CD14-positive monocyte (primary cell): ENCODE measurements around the gene SAFB2. TPM values are rescaled to one million over a fixed set of nuclear protein-coding genes. Genes with fewer than 3 reads are reported as not detected.

ENCODE experiments used
- DNase-seq, 3 donors: peaks; one replicate each; pipeline ENCODE4 v3.0.0-alpha.2; 2011 to 2022
- H2AFZ ChIP-seq: 2 replicates; pipeline ENCODE4 v1.6.0; 2012; ENCODE audit warnings: mild to moderate bottlenecking, low read depth, low read length, inconsistent platforms; ENCODE audit not compliant: insufficient read depth, poor library complexity, severe bottlenecking
- H3K27ac ChIP-seq, 2 donors: 1 replicate in 1 of 2; 2 replicates in 1 of 2; pipeline ENCODE4 v1.5.1; 2012 to 2013; ENCODE audit warnings: low read length in 2 of 2, control low read depth in 1 of 2, inconsistent platforms in 1 of 2, low read depth in 1 of 2, mild to moderate bottlenecking in 1 of 2
- H3K27me3 ChIP-seq, 2 donors: one replicate each; pipeline versions ENCODE4 v1.6.0 to v1.6.1; 2011 to 2013; ENCODE audit warnings: low read length in 2 of 2; ENCODE audit not compliant: control insufficient read depth in 2 of 2, insufficient read depth in 2 of 2
- H3K36me3 ChIP-seq, 2 donors: replicated peaks in 1 of 2; 1 replicate in 1 of 2; 2 replicates in 1 of 2; pipeline versions ENCODE4 v1.5.1 to v1.6.1; 2012 to 2013; ENCODE audit warnings: low read length in 2 of 2, control low read depth in 1 of 2, inconsistent platforms in 1 of 2, mild to moderate bottlenecking in 1 of 2; ENCODE audit not compliant: insufficient read depth in 2 of 2, control insufficient read depth in 1 of 2
- H3K4me1 ChIP-seq, 2 donors: 1 replicate in 1 of 2; 2 replicates in 1 of 2; pipeline versions ENCODE4 v1.5.1 to v1.6.1; 2012 to 2013; ENCODE audit warnings: low read length in 2 of 2, control low read depth in 1 of 2, inconsistent platforms in 1 of 2, mild to moderate bottlenecking in 1 of 2, moderate library complexity in 1 of 2; ENCODE audit not compliant: insufficient read depth in 2 of 2, control insufficient read depth in 1 of 2
- H3K4me2 ChIP-seq: replicated peaks from 2 replicates; pipeline ENCODE3; 2012; ENCODE audit warnings: low read length, moderate library complexity, mild to moderate bottlenecking; ENCODE audit not compliant: poor library complexity, severe bottlenecking; ENCODE audit errors: extremely low read depth
- H3K4me3 ChIP-seq, 3 experiments: fragments of 200-600 bp in 1 of 3; sonication (generic) in 1 of 3; replicated peaks in 1 of 3; 1 replicate in 2 of 3; 2 replicates in 1 of 3; pipeline ENCODE4 v1.5.1; 2011 to 2013; ENCODE audit warnings: low read length in 3 of 3, mild to moderate bottlenecking in 3 of 3, control low read depth in 2 of 3, low read depth in 2 of 3, inconsistent platforms in 1 of 3, moderate library complexity in 1 of 3
- H3K79me2 ChIP-seq: 2 replicates; pipeline ENCODE4 v1.6.0; 2012; ENCODE audit warnings: mild to moderate bottlenecking, control low read depth, inconsistent platforms, low read length, moderate library complexity; ENCODE audit not compliant: insufficient read depth
- H3K9ac ChIP-seq: 2 replicates; pipeline ENCODE4 v1.6.0; 2017; ENCODE audit warnings: low read length, mild to moderate bottlenecking; ENCODE audit not compliant: insufficient read depth, poor library complexity, severe bottlenecking
- H3K9me3 ChIP-seq, 2 donors: replicated peaks in 1 of 2; 1 replicate in 1 of 2; 2 replicates in 1 of 2; pipeline versions ENCODE4 v1.5.1 to v1.6.1; 2012 to 2013; ENCODE audit warnings: low read length in 2 of 2, control low read depth in 1 of 2; ENCODE audit not compliant: control insufficient read depth in 1 of 2, insufficient read depth in 1 of 2
- H4K20me1 ChIP-seq: 2 replicates; pipeline ENCODE4 v1.6.0; 2012; ENCODE audit warnings: mild to moderate bottlenecking, low read length, control low read depth, moderate library complexity; ENCODE audit not compliant: insufficient read depth
- H3K27ac Mint-ChIP-seq, 7 donors: one replicate each; pipeline ENCODE4 v1.8.0; 2020; ENCODE audit warnings: mild to moderate bottlenecking in 7 of 7, mixed read lengths in 7 of 7, moderate library complexity in 6 of 7, inconsistent platforms in 2 of 7
- H3K27me3 Mint-ChIP-seq, 3 donors: one replicate each; pipeline ENCODE4 v1.8.0; 2021 to 2022; ENCODE audit warnings: low read depth in 3 of 3, mild to moderate bottlenecking in 3 of 3, mixed read lengths in 3 of 3, moderate library complexity in 3 of 3, inconsistent platforms in 1 of 3
- H3K36me3 Mint-ChIP-seq, 2 donors: one replicate each; pipeline ENCODE4 v1.8.0; 2020; ENCODE audit warnings: mixed read lengths in 2 of 2, inconsistent platforms in 1 of 2, mild to moderate bottlenecking in 1 of 2
- H3K4me1 Mint-ChIP-seq: one replicate; pipeline ENCODE4 v1.8.0; 2020; ENCODE audit warnings: mild to moderate bottlenecking, mixed read lengths
- H3K4me3 Mint-ChIP-seq, 2 donors: one replicate each; pipeline ENCODE4 v1.8.0; 2020; ENCODE audit warnings: mild to moderate bottlenecking in 2 of 2, mixed read lengths in 2 of 2, moderate library complexity in 1 of 2
- H3K9me3 Mint-ChIP-seq, 7 donors: one replicate each; pipeline ENCODE4 v1.8.0; 2020 to 2022; ENCODE audit warnings: mixed read lengths in 7 of 7, mild to moderate bottlenecking in 6 of 7, moderate library complexity in 6 of 7, inconsistent platforms in 2 of 7
- WGBS: methylation state at CpG from one replicate; pipeline ENCODE4 v1.1.5; 2013; ENCODE audit warnings: missing lambda C conversion rate; ENCODE audit not compliant: insufficient coverage; 5-methylcytosine and 5-hydroxymethylcytosine counted together
- intact Hi-C, 2 donors: fragments of 100-400 bp; cut with micrococcal nuclease; formaldehyde crosslinking; loops; one replicate each; pipeline versions ENCODE4 v1.15.0 to v1.15.1; 2023
- polyA plus RNA-seq, 3 donors: library from polyadenylated mRNA; depleted of rRNA in 1 of 3; unstranded in 2 of 3; stranded (reverse) in 1 of 3; fragments of 300-500 nt in 2 of 3; fragments of >200 nt in 1 of 3; fragmentation: Illumina TruSeq in 2 of 3; gene quantifications; 1 replicate in 2 of 3; 2 replicates in 1 of 3; pipeline ENCODE4 v1.2.3, GENCODE V29; 2012 to 2021
- TF ChIP-seq, protein P1 (sequence below): fragments of 200-600 bp; IDR thresholded peaks from one replicate; pipeline ENCODE4 v1.8.0; 2022; ENCODE audit warnings: antibody characterized with exemption, mild to moderate bottlenecking

The SAFB2 gene
- polyA plus RNA-seq, 3 donors: 7.5 to 53.4 (median 14.7) TPM

DNA sequence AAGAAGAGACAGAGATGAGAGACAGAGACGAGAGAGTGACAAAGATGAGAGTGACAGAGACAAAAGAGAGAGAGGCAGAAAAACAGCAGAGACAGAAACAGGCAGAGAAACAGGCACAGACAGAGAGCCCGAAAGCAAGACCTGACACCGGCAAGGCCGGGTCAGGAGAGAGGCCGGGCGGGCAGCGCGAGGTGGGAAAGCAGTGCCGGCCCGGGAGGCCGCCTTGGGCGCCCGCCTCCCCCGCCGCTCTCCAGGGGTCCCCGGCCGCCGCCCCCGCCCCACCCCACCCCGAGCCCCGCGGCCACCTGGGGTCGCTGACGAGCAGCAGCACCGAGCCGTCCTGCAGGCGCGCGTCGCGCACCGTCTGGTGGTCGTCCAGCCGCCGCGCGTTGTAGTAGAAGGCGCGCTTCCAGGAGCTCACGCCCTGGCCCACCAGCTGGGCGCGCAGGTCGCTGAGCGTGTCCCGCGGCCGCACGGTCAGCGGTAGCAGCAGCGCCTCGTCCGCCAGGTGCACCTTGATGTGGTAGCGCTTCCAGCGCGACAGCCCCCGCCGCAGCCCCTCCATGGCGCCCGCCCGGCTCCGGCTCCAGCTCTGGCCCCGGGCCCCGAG, 55.1 kb downstream of the SAFB2 start, which contains the start of gene TINCR:
Gene TINCR (minus strand): TSS at position 594 of the 610 bp plus-strand sequence.
- TF ChIP-seq, protein P1, sequence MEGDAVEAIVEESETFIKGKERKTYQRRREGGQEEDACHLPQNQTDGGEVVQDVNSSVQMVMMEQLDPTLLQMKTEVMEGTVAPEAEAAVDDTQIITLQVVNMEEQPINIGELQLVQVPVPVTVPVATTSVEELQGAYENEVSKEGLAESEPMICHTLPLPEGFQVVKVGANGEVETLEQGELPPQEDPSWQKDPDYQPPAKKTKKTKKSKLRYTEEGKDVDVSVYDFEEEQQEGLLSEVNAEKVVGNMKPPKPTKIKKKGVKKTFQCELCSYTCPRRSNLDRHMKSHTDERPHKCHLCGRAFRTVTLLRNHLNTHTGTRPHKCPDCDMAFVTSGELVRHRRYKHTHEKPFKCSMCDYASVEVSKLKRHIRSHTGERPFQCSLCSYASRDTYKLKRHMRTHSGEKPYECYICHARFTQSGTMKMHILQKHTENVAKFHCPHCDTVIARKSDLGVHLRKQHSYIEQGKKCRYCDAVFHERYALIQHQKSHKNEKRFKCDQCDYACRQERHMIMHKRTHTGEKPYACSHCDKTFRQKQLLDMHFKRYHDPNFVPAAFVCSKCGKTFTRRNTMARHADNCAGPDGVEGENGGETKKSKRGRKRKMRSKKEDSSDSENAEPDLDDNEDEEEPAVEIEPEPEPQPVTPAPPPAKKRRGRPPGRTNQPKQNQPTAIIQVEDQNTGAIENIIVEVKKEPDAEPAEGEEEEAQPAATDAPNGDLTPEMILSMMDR: no peak
- WGBS: 13% methylated on average over 56 of the region's 63 CpGs
- H3K27ac ChIP-seq: no peak within 1 kb of the TSS
- H3K9ac ChIP-seq: no peak within 1 kb of the TSS
- Mint-ChIP-seq H3K36me3 (no peaks in the 10 kb centered on the region), H3K9me3 (peaks cover 0 to 19% (median 7%) of the 10 kb centered on the region in 7 donors), H3K27me3 (peaks cover 19 to 28% (median 20%) of the 10 kb centered on the region in 3 donors), H3K27ac (no peak within 1 kb of the TSS), H3K4me1 (no peaks in the 10 kb centered on the region), H3K4me3 (peak within 1 kb of the TSS in 1 of 2 donors; percentile 77)
- no peak within 1 kb of the TSS for H3K4me2 ChIP-seq
- intact Hi-C loops: no loop called here
- H3K79me2 ChIP-seq: no peaks in the 10 kb centered on the region
- no peaks in the 10 kb centered on the region for H3K4me1 ChIP-seq
- peaks cover 13 to 26% of the 10 kb centered on the region in 2 donors for H3K27me3 ChIP-seq
- no peak within 1 kb of the TSS for H2AFZ ChIP-seq
- H3K4me3 ChIP-seq: no peak within 1 kb of the TSS
- H3K36me3 ChIP-seq: no peaks in the 10 kb centered on the region
- DNase-seq: no peak
- peaks cover 0 to 7% of the 10 kb centered on the region in 2 donors for H3K9me3 ChIP-seq
- no peaks in the 10 kb centered on the region for H4K20me1 ChIP-seq

DNA sequence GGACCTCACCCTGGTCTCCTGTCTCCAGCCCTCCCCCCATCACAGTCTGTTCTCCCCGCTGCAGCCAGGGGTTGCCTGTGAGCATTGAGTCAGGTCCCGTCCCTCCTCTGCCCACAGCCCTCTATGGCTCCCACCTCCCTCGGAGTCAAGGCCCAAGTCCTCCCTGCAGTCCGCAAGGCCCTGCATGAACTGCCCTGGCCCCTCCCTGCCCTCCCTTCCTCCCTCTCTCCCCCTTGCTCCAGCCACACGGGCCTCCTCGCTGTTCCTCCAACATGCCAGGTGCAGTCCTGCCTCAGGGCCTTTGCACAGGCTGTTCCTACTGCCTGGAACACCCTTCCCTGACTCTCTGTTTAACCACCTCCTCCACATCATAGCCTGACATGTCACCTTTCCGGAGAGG, 57.6 kb downstream of the SAFB2 start:
- H3K27me3 ChIP-seq: peaks cover 13 to 26% of the 10 kb centered on the region in 2 donors
- peaks cover 19 to 33% (median 20%) of the 10 kb centered on the region in 3 donors for H3K27me3 Mint-ChIP-seq
- 80% methylated on average over 7 of the region's 7 CpGs for WGBS

More for the DNA sequence above, 57.6 kb downstream of the SAFB2 start:
- Mint-ChIP-seq H3K4me3 (no peak overlapping the region), H3K4me1 (no peaks in the 10 kb centered on the region), H3K36me3 (no peaks in the 10 kb centered on the region), H3K27ac (no peak overlapping the region), H3K9me3 (peaks cover 4 to 20% (median 12%) of the 10 kb centered on the region in 7 donors)
- no peak for DNase-seq
- Histone ChIP-seq H2AFZ (no peak overlapping the region), H3K79me2 (no peaks in the 10 kb centered on the region), H3K27ac (no peak overlapping the region), H3K4me3 (no peak overlapping the region), H4K20me1 (no peaks in the 10 kb centered on the region), H3K9ac (no peak overlapping the region), H3K9me3 (peaks cover 12 to 13% of the 10 kb centered on the region in 2 donors), H3K4me1 (no peaks in the 10 kb centered on the region), H3K36me3 (no peaks in the 10 kb centered on the region), H3K4me2 (no peak overlapping the region)
- intact Hi-C loops: no loop called here
- TF ChIP-seq, protein P1: no peak
